ENCODE results near the gene TMEM87A.
"Not testable (repeated sequence)": the region's sequence is repeated elsewhere in the genome, so short reads cannot be mapped to it uniquely, and the experiment has no call there.

The TMEM87A gene

GRCh38 chr15:42270551-42270950 is 2.7 kb downstream of the TMEM87A start:
- no peak for DNase-seq (ENCODE audit: low read depth)

- no peak for DNase-seq (ENCODE audit: low read depth)
These were observed 5.9 kb downstream of the TMEM87A start for GRCh38 chr15:42267286-42267685.

- DNase-seq (ENCODE audit: low read depth): no peak
These were observed 8.4 kb downstream of the TMEM87A start for GRCh38 chr15:42264795-42265194.

- DNase-seq (ENCODE audit: low read depth): no peak
These were observed 19.9 kb downstream of the TMEM87A start for GRCh38 chr15:42253300-42253699.

- DNase-seq (ENCODE audit: low read depth): no peak
These were observed 32.4 kb downstream of the TMEM87A start for GRCh38 chr15:42240823-42241222.

GRCh38 chr15:42239528-42240182 is 33.6 kb downstream of the TMEM87A start:
- DNase-seq (ENCODE audit: low read depth): no peak

- no peak for DNase-seq (ENCODE audit: low read depth)
These were observed 40.1 kb downstream of the TMEM87A start for GRCh38 chr15:42233107-42233506.

- DNase-seq (ENCODE audit: low read depth): no peak
These were observed 40.6 kb downstream of the TMEM87A start for GRCh38 chr15:42232606-42233005.

- DNase-seq (ENCODE audit: low read depth): no peak
These were observed 42.1 kb downstream of the TMEM87A start for GRCh38 chr15:42231088-42231487.

GRCh38 chr15:42228981-42229380 is 44.3 kb downstream of the TMEM87A start:
- not testable (repeated sequence) for DNase-seq (ENCODE audit: low read depth)

- DNase-seq (ENCODE audit: low read depth): no peak
These were observed 45.2 kb downstream of the TMEM87A start for GRCh38 chr15:42228036-42228435.

- DNase-seq (ENCODE audit: low read depth): no peak
These were observed 46.6 kb downstream of the TMEM87A start for GRCh38 chr15:42226648-42227047.

GRCh38 chr15:42220216-42220615 is 53.0 kb downstream of the TMEM87A start:
- no peak for DNase-seq (ENCODE audit: low read depth)

GRCh38 chr15:42218953-42219592 is 54.2 kb downstream of the TMEM87A start:
- no peak for DNase-seq (ENCODE audit: low read depth)

- DNase-seq (ENCODE audit: low read depth): no peak
These were observed 55.7 kb downstream of the TMEM87A start for GRCh38 chr15:42217568-42217967.

- DNase-seq (ENCODE audit: low read depth): no peak
These were observed 57.1 kb downstream of the TMEM87A start for GRCh38 chr15:42215913-42216829.

- no peak for DNase-seq (ENCODE audit: low read depth)
These were observed 58.6 kb downstream of the TMEM87A start for GRCh38 chr15:42214600-42214999.

GRCh38 chr15:42213511-42213910 is 59.7 kb downstream of the TMEM87A start:
- DNase-seq (ENCODE audit: low read depth): no peak

GRCh38 chr15:42210696-42211095 is 62.5 kb downstream of the TMEM87A start:
- DNase-seq (ENCODE audit: low read depth): no peak

- peak; percentile 73 for DNase-seq (ENCODE audit: low read depth)
These were observed 65.3 kb downstream of the TMEM87A start, which contains the start of gene VPS39 for GRCh38 chr15:42207674-42208579. TSS of gene VPS39 (minus strand) at chr15:42208304. CDS start at chr15:42208153, 151 bp downstream.

GRCh38 chr15:42206406-42206805 is 66.8 kb downstream of the TMEM87A start:
- DNase-seq (ENCODE audit: low read depth): no peak

GRCh38 chr15:42203891-42204290 is 69.3 kb downstream of the TMEM87A start:
- DNase-seq (ENCODE audit: low read depth): no peak

Measured in T follicular helper cell (primary cell).